Stimulated activated CD4-positive, alpha-beta T cell treated with anti-CD3 and anti-CD28 coated beads, Interleukin-1b, Interleukin-23, amount 100 ng/mL, for 24 hours (primary cell): Measurements from ENCODE around the gene OR51B2.
"Not testable (repeated sequence)": the region's sequence is repeated elsewhere in the genome, so short reads cannot be mapped to it uniquely, and the experiment has no call there.

Experiments used
- DNase-seq, 4 experiments: peaks; one replicate each; pipeline ENCODE4 v3.0.0-alpha.2; 2020; ENCODE audit warnings: low read depth in 4 of 4, low spot score in 1 of 4

Gene OR51B2

GRCh38 chr11:5313326-5314023 is 10.6 kb downstream of the OR51B2 start:
- not testable (repeated sequence) for DNase-seq

- DNase-seq = no peak
These were observed 13.7 kb downstream of the OR51B2 start for GRCh38 chr11:5310423-5310822.

DNA sequence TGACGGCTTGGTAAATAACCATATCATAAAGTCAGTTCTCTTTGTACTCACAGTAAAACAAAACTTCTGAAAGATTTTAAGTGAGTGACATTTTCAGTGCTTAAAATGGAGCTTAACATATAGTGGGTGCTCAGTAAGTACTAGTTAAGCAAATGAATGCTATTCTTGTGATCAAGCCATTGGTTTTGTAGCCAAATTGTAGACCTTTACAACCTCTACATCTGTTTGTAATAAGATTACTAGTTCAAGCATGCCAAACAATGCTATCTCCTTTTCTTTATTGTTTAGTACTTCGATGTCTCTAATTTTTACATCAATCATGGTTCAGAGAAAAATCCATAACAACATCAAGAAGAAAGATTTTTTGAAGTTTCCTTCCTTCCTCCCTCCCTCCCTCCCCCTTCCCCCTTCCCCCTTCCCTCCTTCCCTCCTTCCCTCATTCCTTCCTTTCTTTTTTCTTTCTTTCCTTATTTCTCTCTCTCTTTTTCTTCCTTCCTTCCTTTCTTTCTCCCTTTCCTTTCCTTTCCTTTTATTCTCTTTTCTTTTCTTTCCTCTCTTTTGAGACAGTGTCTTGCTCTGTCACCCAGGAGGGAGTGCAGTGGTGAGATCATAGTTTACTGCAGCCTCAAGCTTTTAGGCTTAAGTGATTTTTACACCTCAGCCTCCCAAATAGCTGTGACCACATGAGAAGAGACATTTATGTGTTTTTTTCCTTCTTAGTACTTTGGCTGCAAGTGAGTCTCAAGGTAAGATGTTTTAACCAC is 16.7 kb downstream of the OR51B2 start:
- no peak for DNase-seq

DNA sequence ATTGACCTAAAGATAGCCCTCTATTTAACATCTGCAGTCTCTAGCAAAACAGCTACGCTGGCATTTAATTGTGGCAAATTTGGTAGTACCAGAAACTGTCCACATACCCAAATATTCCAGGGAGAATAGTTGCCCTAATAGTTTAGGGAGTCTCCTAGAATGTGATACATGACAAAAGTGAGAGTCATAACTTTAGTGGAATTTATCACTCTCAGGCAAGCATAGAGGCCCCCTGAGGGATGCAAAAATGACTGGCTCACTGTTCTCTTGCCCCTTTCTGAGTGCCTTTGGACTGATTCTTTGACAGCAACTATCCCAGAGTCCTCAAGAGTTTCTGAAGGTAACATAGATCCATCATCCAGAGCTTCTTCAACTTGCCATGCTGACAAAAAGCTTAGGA is 20.1 kb downstream of the OR51B2 start:
- no peak for DNase-seq

DNA sequence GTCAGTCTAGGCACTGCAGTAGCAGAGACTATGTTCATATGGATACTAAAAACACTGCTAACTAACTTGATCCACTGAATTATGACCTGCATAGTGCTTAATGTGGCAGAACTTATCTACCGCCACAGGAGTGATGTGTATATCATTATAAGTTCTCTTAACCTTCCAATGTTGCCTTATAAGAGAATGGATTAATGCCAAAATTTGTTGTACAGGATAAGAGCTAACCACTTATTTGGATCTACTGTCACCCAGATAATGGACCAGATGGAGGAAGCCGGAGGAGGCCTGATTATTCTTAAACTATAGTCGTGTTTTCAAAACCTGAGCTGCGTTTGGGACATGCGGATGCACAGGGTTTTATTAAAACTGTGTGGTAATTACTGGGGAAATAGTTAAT is 20.5 kb downstream of the OR51B2 start:
- DNase-seq = no peak

DNA sequence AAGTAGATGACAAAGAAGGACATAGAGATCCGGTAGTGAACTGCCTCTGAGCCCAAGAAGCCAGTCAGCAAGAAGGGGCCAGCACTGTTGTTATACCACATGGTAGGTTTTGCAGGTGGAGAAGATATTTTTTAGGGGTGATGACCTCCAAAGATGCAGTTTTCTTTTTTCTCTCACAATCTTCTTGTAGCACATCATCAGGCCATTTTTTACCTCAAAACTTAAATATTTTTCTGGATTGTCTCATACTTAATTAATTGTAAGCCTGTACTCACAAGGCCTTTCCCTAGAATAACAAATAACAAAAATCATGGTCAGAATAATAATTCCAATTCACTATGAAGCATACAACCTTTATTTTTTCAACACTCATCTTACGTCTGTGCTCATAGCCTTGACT is 22.3 kb downstream of the OR51B2 start, which contains the start of gene OR51B4:
TSS of gene OR51B4 (minus strand) at position 101 of the 400 bp plus-strand sequence. CDS start at position 101, 0 bp downstream.
- DNase-seq = no peak

GRCh38 chr11:5300251-5300650 is 23.8 kb downstream of the OR51B2 start:
- no peak for DNase-seq

DNA sequence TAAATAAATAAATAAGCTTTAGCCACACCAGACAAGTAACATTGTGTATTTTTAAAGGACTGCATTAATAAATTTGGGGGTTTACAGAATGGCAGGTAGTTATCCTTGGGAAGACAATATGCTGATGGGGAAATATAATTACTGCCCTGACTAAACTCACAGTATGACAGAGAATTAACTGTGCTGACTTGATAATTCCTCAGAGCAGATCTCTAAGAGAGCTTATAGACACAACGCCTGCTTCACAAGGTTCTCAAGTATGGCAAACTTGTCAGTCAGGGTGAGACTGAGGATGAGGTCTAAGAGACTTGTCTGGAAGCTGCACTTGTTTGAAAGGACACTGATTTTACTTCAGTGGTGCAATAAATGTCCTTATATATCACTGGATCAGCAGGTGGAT is 25.6 kb downstream of the OR51B2 start:
- no peak for DNase-seq

GRCh38 chr11:5297721-5298323 is 26.3 kb downstream of the OR51B2 start:
- no peak for DNase-seq

DNA sequence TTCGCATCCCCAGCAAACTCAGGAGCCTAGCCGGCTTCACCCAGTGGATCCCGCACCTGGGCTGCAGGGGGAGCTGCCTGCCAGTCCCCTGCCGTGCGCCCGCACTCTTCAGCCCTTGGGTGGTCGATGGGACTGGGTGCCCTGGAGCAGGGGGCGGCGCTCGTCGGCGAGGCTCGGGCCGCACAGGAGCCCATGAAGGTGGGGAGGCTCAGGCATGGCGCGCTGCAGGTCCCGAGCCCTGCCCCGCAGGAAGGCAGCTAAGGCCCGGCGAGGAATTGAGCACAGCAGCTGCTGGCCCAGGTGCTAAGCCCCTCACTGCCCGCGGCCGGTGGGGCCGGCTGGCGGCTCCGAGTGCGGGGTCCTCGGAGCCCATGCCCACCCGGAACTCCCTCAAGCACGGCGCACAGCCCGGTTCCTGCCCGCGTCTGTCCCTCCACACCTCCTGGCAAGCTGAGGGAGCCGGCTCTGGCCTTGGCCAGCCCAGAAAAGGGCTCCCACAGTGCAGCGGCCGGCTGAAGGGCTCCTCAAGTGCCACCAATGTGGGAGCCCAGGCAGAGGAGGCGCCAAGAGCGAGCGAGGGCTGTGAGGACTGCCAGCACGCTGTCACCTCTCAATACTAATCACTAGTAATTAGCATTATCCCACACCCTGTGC is 29.6 kb downstream of the OR51B2 start:
- DNase-seq = not testable (repeated sequence)

DNA sequence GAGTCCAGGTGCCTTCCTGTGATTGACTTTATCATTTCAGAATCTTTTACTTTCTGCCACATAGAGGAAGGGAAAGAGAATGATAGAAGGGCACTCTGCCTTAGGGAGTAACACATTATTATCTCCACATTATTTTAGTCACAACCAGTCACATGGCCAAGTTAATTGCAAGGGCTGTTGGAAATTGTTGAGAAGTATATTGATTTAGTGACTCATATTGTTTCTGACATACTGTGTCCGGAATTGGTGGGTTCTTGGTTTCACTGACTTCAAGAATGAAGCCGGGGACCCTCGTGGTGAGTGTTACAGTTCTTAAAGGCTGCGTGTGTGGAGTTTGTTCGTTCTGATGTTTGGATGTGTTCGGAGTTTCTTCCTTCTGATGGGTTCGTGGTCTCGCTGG is 31.1 kb downstream of the OR51B2 start:
- no peak for DNase-seq

GRCh38 chr11:5291207-5291838 is 32.8 kb downstream of the OR51B2 start:
- DNase-seq = no peak

GRCh38 chr11:5290106-5290505 is 34.0 kb downstream of the OR51B2 start:
- no peak for DNase-seq

GRCh38 chr11:5289696-5290095 is 34.4 kb downstream of the OR51B2 start:
- no peak for DNase-seq

GRCh38 chr11:5288906-5289550 is 35.1 kb downstream of the OR51B2 start:
- DNase-seq = no peak

DNA sequence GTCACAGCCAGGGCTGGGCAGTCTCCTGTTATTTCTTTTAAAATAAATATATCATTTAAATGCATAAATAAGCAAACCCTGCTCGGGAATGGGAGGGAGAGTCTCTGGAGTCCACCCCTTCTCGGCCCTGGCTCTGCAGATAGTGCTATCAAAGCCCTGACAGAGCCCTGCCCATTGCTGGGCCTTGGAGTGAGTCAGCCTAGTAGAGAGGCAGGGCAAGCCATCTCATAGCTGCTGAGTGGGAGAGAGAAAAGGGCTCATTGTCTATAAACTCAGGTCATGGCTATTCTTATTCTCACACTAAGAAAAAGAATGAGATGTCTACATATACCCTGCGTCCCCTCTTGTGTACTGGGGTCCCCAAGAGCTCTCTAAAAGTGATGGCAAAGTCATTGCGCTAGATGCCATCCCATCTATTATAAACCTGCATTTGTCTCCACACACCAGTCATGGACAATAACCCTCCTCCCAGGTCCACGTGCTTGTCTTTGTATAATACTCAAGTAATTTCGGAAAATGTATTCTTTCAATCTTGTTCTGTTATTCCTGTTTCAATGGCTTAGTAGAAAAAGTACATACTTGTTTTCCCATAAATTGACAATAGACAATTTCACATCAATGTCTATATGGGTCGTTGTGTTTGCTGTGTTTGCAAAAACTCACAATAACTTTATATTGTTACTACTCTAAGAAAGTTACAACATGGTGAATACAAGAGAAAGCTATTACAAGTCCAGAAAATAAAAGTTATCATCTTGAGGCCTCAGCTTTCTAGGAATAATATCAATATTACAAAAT is 35.8 kb downstream of the OR51B2 start:
- no peak for DNase-seq

DNA sequence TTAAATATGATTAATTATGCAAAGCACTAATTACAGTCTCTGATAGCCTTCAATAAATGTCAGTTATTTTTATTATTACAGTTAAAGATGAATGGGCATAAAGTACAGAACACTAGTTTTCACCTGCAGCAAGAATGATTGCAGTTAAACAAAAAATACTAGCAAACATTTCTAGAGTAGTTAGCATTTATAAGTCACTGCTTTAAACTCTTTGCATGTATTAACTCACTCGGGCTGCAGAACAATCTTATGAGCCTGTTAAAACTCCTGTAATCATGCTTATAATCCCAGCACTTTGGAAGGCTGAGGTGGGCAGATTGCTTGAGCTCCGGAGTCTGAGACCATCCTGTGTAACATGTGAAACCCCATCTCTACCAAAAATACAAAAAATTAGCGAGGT is 37.2 kb downstream of the OR51B2 start:
- no peak for DNase-seq

DNA sequence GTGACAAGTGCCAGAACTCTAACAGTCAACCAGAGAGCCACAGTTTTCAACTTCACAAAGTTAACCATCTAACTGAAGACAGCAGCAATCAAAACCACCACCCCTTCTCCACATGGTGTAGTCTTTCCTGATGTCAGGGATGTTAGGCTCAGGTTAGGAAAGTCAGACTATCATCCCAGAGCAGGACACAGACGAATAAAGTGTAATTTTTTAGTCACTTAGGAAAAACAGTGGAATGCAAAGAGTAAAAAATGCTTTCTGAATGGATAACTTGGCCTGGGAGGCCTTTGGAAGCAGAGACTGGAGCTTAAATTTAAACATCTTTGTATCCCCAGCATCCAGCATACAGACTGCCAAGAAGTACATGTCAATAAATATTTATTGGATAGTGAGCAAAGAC is 37.7 kb downstream of the OR51B2 start:
- DNase-seq = no peak

DNA sequence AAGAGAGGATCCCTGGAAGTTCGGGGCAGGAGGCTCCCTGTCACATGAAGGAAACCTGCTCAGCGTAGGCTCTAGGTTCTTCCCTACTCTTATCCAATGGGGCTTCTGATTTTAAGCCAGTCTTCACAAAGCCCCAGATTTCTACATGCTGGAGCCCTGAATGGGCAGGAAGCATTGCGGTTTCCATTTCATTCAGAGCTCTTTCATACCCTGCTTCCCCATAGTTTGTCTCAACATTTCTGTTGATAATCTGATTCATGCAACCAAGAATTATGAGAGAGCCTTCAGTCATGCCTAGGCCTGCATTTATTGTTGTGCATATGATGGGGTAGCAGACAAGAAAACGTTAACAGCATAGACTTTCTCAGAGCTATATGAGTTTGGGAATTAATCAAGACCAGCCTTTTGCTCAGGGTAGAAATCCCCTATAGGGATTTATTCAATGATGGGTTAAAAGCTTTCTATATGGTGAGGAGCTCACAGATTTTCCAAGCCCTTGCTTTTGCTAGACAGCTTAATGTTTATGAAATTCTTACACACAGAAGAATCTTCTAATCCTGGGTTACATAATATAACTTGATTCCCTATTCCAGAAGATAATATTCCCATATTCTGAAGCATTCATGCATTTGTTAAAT is 38.3 kb downstream of the OR51B2 start:
- DNase-seq = no peak
